Measurements from ENCODE around the gene BARX2. TPM values are rescaled to one million over a fixed set of nuclear protein-coding genes. Genes with fewer than 3 reads are reported as not detected.

Gene BARX2
- total and polyA plus RNA-seq, 5 donors: not detected

- Histone ChIP-seq H3K27ac (ENCODE audit: low read length) (no peak overlapping the region), H3K4me3 (ENCODE audit: low read length) (no peak overlapping the region), H3K27me3 (ENCODE audit: control insufficient read depth, insufficient read depth) (no peaks in the 10 kb centered on the region), H3K4me1 (ENCODE audit: control insufficient read depth, insufficient read depth, low read length) (no peaks in the 10 kb centered on the region), H3K9me3 (ENCODE audit: control insufficient read depth, low read length) (no peaks in the 10 kb centered on the region)
- DNase-seq: no peak
- 30% methylated on average over 11 of the region's 11 CpGs for WGBS
- ATAC-seq: peak in 1 of 2 donors; percentile 52
- intact Hi-C loops (cut with DNase I): no loop called here
Measured at GRCh38 chr11:129386795-129387397, 11.2 kb downstream of the BARX2 start.

- Histone ChIP-seq H3K4me1 (ENCODE audit: control insufficient read depth, insufficient read depth, low read length) (no peaks in the 10 kb centered on the region), H3K9me3 (ENCODE audit: control insufficient read depth, low read length) (no peaks in the 10 kb centered on the region), H3K27ac (ENCODE audit: low read length) (no peak overlapping the region), H3K4me3 (ENCODE audit: low read length) (no peak overlapping the region), H3K27me3 (ENCODE audit: control insufficient read depth, insufficient read depth) (no peaks in the 10 kb centered on the region)
- WGBS: 65% methylated on average over 1 of the region's 1 CpG
- no peak for ATAC-seq
- intact Hi-C loops (cut with DNase I): no loop called here
- no peak for DNase-seq
Measured at GRCh38 chr11:129387434-129387833, 11.8 kb downstream of the BARX2 start.

GRCh38 chr11:129388824-129389223 lies 13.2 kb downstream of the BARX2 start:
- Histone ChIP-seq H3K9me3 (ENCODE audit: control insufficient read depth, low read length) (no peaks in the 10 kb centered on the region), H3K27me3 (ENCODE audit: control insufficient read depth, insufficient read depth) (no peaks in the 10 kb centered on the region), H3K4me3 (ENCODE audit: low read length) (no peak overlapping the region), H3K27ac (ENCODE audit: low read length) (no peak overlapping the region), H3K4me1 (ENCODE audit: control insufficient read depth, insufficient read depth, low read length) (no peaks in the 10 kb centered on the region)
- ATAC-seq (no peak), DNase-seq (no peak)
- intact Hi-C loops (cut with DNase I): no loop called here
- WGBS: 62% methylated on average over 2 of the region's 2 CpGs

GRCh38 chr11:129390303-129390821 lies 14.7 kb downstream of the BARX2 start:
- no peak for ATAC-seq
- intact Hi-C loops (cut with DNase I): no loop called here
- WGBS: 84% methylated on average over 4 of the region's 4 CpGs

GRCh38 chr11:129391360-129391759 lies 15.7 kb downstream of the BARX2 start:
- Histone ChIP-seq H3K4me3 (ENCODE audit: low read length) (no peak overlapping the region), H3K27me3 (ENCODE audit: control insufficient read depth, insufficient read depth) (no peaks in the 10 kb centered on the region)
- WGBS: 52% methylated on average over 5 of the region's 5 CpGs

More at GRCh38 chr11:129390303-129390821, 14.7 kb downstream of the BARX2 start:
- Histone ChIP-seq H3K27me3 (ENCODE audit: control insufficient read depth, insufficient read depth) (no peaks in the 10 kb centered on the region), H3K4me3 (ENCODE audit: low read length) (no peak overlapping the region), H3K4me1 (ENCODE audit: control insufficient read depth, insufficient read depth, low read length) (no peaks in the 10 kb centered on the region), H3K9me3 (ENCODE audit: control insufficient read depth, low read length) (no peaks in the 10 kb centered on the region), H3K27ac (ENCODE audit: low read length) (no peak overlapping the region)
- no peak for DNase-seq

GRCh38 chr11:129391821-129392220 lies 16.2 kb downstream of the BARX2 start:
- DNase-seq (no peak), ATAC-seq (no peak)
- WGBS: 68% methylated on average over 6 of the region's 6 CpGs
- Histone ChIP-seq H3K27me3 (ENCODE audit: control insufficient read depth, insufficient read depth) (no peaks in the 10 kb centered on the region), H3K4me3 (ENCODE audit: low read length) (no peak overlapping the region), H3K27ac (ENCODE audit: low read length) (no peak overlapping the region), H3K9me3 (ENCODE audit: control insufficient read depth, low read length) (no peaks in the 10 kb centered on the region), H3K4me1 (ENCODE audit: control insufficient read depth, insufficient read depth, low read length) (no peaks in the 10 kb centered on the region)
- intact Hi-C loops (cut with DNase I): no loop called here

More at GRCh38 chr11:129391360-129391759, 15.7 kb downstream of the BARX2 start:
- DNase-seq (no peak), ATAC-seq (no peak)
- intact Hi-C loops (cut with DNase I): no loop called here
- Histone ChIP-seq H3K9me3 (ENCODE audit: control insufficient read depth, low read length) (no peaks in the 10 kb centered on the region), H3K27ac (ENCODE audit: low read length) (no peak overlapping the region), H3K4me1 (ENCODE audit: control insufficient read depth, insufficient read depth, low read length) (no peaks in the 10 kb centered on the region)

- no peak overlapping the region for H3K27ac ChIP-seq (ENCODE audit: low read length)
- H3K9me3 ChIP-seq (ENCODE audit: control insufficient read depth, low read length): no peaks in the 10 kb centered on the region
- no peak for ATAC-seq
- no peak overlapping the region for H3K4me3 ChIP-seq (ENCODE audit: low read length)
- H3K4me1 ChIP-seq (ENCODE audit: control insufficient read depth, insufficient read depth, low read length): no peaks in the 10 kb centered on the region
- DNase-seq: no peak
- intact Hi-C loops (cut with DNase I): no loop called here
- no peaks in the 10 kb centered on the region for H3K27me3 ChIP-seq (ENCODE audit: control insufficient read depth, insufficient read depth)
- 43% methylated on average over 1 of the region's 1 CpG for WGBS
Measured at GRCh38 chr11:129392995-129393394, 17.3 kb downstream of the BARX2 start.

- DNase-seq (no peak), ATAC-seq (no peak)
- intact Hi-C loops (cut with DNase I): no loop called here
- Histone ChIP-seq H3K27ac (ENCODE audit: low read length) (no peak overlapping the region), H3K4me3 (ENCODE audit: low read length) (no peak overlapping the region), H3K9me3 (ENCODE audit: control insufficient read depth, low read length) (no peaks in the 10 kb centered on the region), H3K4me1 (ENCODE audit: control insufficient read depth, insufficient read depth, low read length) (no peaks in the 10 kb centered on the region), H3K27me3 (ENCODE audit: control insufficient read depth, insufficient read depth) (no peaks in the 10 kb centered on the region)
- 74% methylated on average over 3 of the region's 3 CpGs for WGBS
Measured at GRCh38 chr11:129394709-129395108, 19.1 kb downstream of the BARX2 start.

- H3K27me3 ChIP-seq (ENCODE audit: control insufficient read depth, insufficient read depth): no peaks in the 10 kb centered on the region
- intact Hi-C loops (cut with DNase I): no loop called here
- WGBS: 46% methylated on average over 9 of the region's 9 CpGs
Measured at GRCh38 chr11:129395432-129395831, 19.8 kb downstream of the BARX2 start.

GRCh38 chr11:129395883-129396282 lies 20.2 kb downstream of the BARX2 start:
- intact Hi-C loops (cut with DNase I): no loop called here
- ATAC-seq: no peak
- no peaks in the 10 kb centered on the region for H3K27me3 ChIP-seq (ENCODE audit: control insufficient read depth, insufficient read depth)
- no peak overlapping the region for H3K27ac ChIP-seq (ENCODE audit: low read length)
- 70% methylated on average over 7 of the region's 7 CpGs for WGBS
- no peak for DNase-seq
- no peaks in the 10 kb centered on the region for H3K9me3 ChIP-seq (ENCODE audit: control insufficient read depth, low read length)
- H3K4me1 ChIP-seq (ENCODE audit: control insufficient read depth, insufficient read depth, low read length): no peaks in the 10 kb centered on the region
- H3K4me3 ChIP-seq (ENCODE audit: low read length): no peak overlapping the region

More at GRCh38 chr11:129395432-129395831, 19.8 kb downstream of the BARX2 start:
- DNase-seq: no peak
- Histone ChIP-seq H3K4me3 (ENCODE audit: low read length) (no peak overlapping the region), H3K9me3 (ENCODE audit: control insufficient read depth, low read length) (no peaks in the 10 kb centered on the region), H3K27ac (ENCODE audit: low read length) (no peak overlapping the region), H3K4me1 (ENCODE audit: control insufficient read depth, insufficient read depth, low read length) (no peaks in the 10 kb centered on the region)
- no peak for ATAC-seq

- Histone ChIP-seq H3K27ac (ENCODE audit: low read length) (no peak overlapping the region), H3K4me1 (ENCODE audit: control insufficient read depth, insufficient read depth, low read length) (no peaks in the 10 kb centered on the region), H3K27me3 (ENCODE audit: control insufficient read depth, insufficient read depth) (no peaks in the 10 kb centered on the region), H3K9me3 (ENCODE audit: control insufficient read depth, low read length) (no peaks in the 10 kb centered on the region), H3K4me3 (ENCODE audit: low read length) (no peak overlapping the region)
- WGBS: 46% methylated on average over 3 of the region's 3 CpGs
- ATAC-seq (no peak), DNase-seq (no peak)
- intact Hi-C loops (cut with DNase I): no loop called here
Measured at GRCh38 chr11:129396454-129396853, 20.8 kb downstream of the BARX2 start.
